ENCODE results near the gene NCKAP1. TPM values are rescaled to one million over a fixed set of nuclear protein-coding genes. Genes with fewer than 3 reads are reported as not detected.

NCKAP1 gene
- total and polyA plus RNA-seq, 2 donors (not counting 3 experiments of a cell fraction or from before 2014, with no cell fraction given) = 49.4 to 130 TPM

- TF ChIP-seq FOS (IDR thresholded peaks at IDR 0.05; ENCODE audit: borderline replicate concordance, insufficient read depth, low read length) (no peak), MYC (IDR thresholded peaks at IDR 0.05; ENCODE audit: low read depth, low read length) (no peak), POLR2A (IDR thresholded peaks at IDR 0.05; ENCODE audit: low read depth, low read length) (no peak), CTCF (IDR thresholded peaks at IDR 0.05; ENCODE audit: extremely low read depth in 1 of 2, insufficient read depth in 1 of 2, low read depth in 1 of 2, low read length in 2 of 2) (no peak), JUN (IDR thresholded peaks at IDR 0.05; ENCODE audit: borderline replicate concordance, insufficient read depth, insufficient read length, low read depth) (no peak), EZH2 (IDR thresholded peaks at IDR 0.05; ENCODE audit: borderline replicate concordance, low read depth, low read length, severe bottlenecking) (no peak), POLR2AphosphoS5 (IDR thresholded peaks at IDR 0.05; ENCODE audit: insufficient read depth, low read depth, low read length) (no peak), GATA2 (IDR thresholded peaks at IDR 0.05; ENCODE audit: insufficient read depth, insufficient read length, low read depth, low read length) (no peak)
- TF ChIP-seq, protein P1, sequence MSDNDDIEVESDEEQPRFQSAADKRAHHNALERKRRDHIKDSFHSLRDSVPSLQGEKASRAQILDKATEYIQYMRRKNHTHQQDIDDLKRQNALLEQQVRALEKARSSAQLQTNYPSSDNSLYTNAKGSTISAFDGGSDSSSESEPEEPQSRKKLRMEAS (IDR thresholded peaks at IDR 0.05; ENCODE audit: insufficient read depth, insufficient read length) = no peak
These were observed 26.5 kb downstream of the NCKAP1 start for GRCh38 chr2:183011743-183012142.

More at GRCh38 chr2:183011743-183012142, 26.5 kb downstream of the NCKAP1 start:
- no peaks in the 10 kb centered on the region for H3K9me3 ChIP-seq (replicated peaks; ENCODE audit: control insufficient read depth, insufficient read depth, low read length)
- H4K20me1 ChIP-seq (replicated peaks; ENCODE audit: control insufficient read depth, extremely low read depth, insufficient read depth, low read length) = peaks cover 23% of the 10 kb centered on the region
- no peaks in the 10 kb centered on the region for H3K36me3 ChIP-seq (ENCODE audit: control insufficient read depth in 2 of 2, extremely low read depth in 1 of 2, insufficient read depth in 2 of 2, low read length in 2 of 2)
- no peak overlapping the region for H3K27ac ChIP-seq (ENCODE audit: insufficient read depth, low read depth, low read length)
- POLR2A ChIA-PET = no interaction called here
- H3K79me2 ChIP-seq (ENCODE audit: control insufficient read depth, insufficient read depth, low read length) = peaks cover 100% of the 10 kb centered on the region
- H3K9me1 ChIP-seq (replicated peaks; ENCODE audit: control insufficient read depth, extremely low read depth, insufficient read depth, low read length) = peaks cover 3% of the 10 kb centered on the region
- dilution Hi-C loops (cut with MboI; ENCODE audit: extremely low pct_ligation_motif_present, low sequenced_read_pairs) = no loop called here
- no peak for DNase-seq (ENCODE audit: low read depth, low spot score)
- no peaks in the 10 kb centered on the region for H3K27me3 ChIP-seq (ENCODE audit: control insufficient read depth in 2 of 2, insufficient read depth in 2 of 2, low read length in 2 of 2)
- no peak overlapping the region for H3K4me2 ChIP-seq (ENCODE audit: insufficient read depth, low read length)
- FAIRE-seq = no peak
- no peaks in the 10 kb centered on the region for H3K4me1 ChIP-seq (ENCODE audit: control insufficient read depth, extremely low read depth, insufficient read depth, low read length)
- H3K4me3 ChIP-seq (replicated peaks in 1 of 3; ENCODE audit: insufficient read depth in 1 of 3, low read depth in 1 of 3, low read length in 3 of 3) = no peak overlapping the region
- intact Hi-C loops (cut with micrococcal nuclease) = no loop called here
- no peak overlapping the region for H2AFZ ChIP-seq (ENCODE audit: low read depth, low read length)
- H3K9ac ChIP-seq (replicated peaks; ENCODE audit: extremely low read depth, insufficient read depth, low read length) = no peak overlapping the region
- no TSS peak for BruUV-seq (replicated peaks)
- CTCF ChIA-PET = interaction anchor here (1.2 to 1.5 kb wide), 3 partner anchors 9 to 22 kb away, joined by 3 to 5 read pairs (median 4); no protein-coding TSS in a partner anchor

Measured in endothelial cell of umbilical vein (primary cell).